Mucosa of descending colon (tissue), 3 donors: ENCODE results near the gene BMP3. TPM values are rescaled to one million over a fixed set of nuclear protein-coding genes. Genes with fewer than 3 reads are reported as not detected.

ENCODE experiments used
- ATAC-seq: fragments of 200-7000 bp; cut with Tn5 transposase; one replicate; pipeline ENCODE4 v1.9.1; 2020; ENCODE audit warnings: mild to moderate bottlenecking, moderate library complexity
- DNase-seq, 3 donors: peaks; one replicate each; pipeline ENCODE4 v3.0.0-alpha.2; 2020
- H3K36me3 ChIP-seq: fragments of 200-600 bp; one replicate; pipeline ENCODE4 v1.8.0; 2021; ENCODE audit warnings: low read depth, mild to moderate bottlenecking
- H3K4me1 ChIP-seq: fragments of 200-600 bp; one replicate; pipeline ENCODE4 v1.8.0; 2021; ENCODE audit warnings: low read depth, mild to moderate bottlenecking
- H3K4me3 ChIP-seq: fragments of 200-600 bp; one replicate; pipeline ENCODE4 v1.8.0; 2021; ENCODE audit warnings: mild to moderate bottlenecking
- H3K9me3 ChIP-seq: fragments of 200-600 bp; one replicate; pipeline ENCODE4 v1.8.0; 2021; ENCODE audit warnings: mild to moderate bottlenecking
- CTCF ChIP-seq: fragments of 200-600 bp; IDR thresholded peaks from one replicate; pipeline ENCODE4 v1.8.0; 2022; ENCODE audit warnings: antibody characterized with exemption, mild to moderate bottlenecking
- intact Hi-C, 2 donors: fragments of 100-400 bp; cut with DNase I in 1 of 2; cut with micrococcal nuclease in 1 of 2; formaldehyde crosslinking; loops; one replicate each; pipeline versions ENCODE4 v1.11.0 to v1.11.1; 2022; cut with DNase I, micrococcal nuclease
- total RNA-seq, 3 donors: library from RNA; stranded (reverse); fragmentation: NEBNext Ultra II Directional in 2 of 3; extraction: Animal tissue kit (Norgen Biotek cat#: 25700) in 2 of 3; gene quantifications; one replicate each; pipeline versions ENCODE4 v1.2.1 to v1.2.4, GENCODE V29; 2021 to 2023
- donor health status: DM: no; HTN: no; CAD: no; lungs with moderate emphysema.
- donor health status: DM: no; HTN: no; CAD: no.
- donor health status: DM: no; HTN: yes; CAD: no.

The BMP3 gene
- total RNA-seq, 3 donors from 2014 or later, result 20.9 to 67.9 (median 39.6) TPM

GRCh38 chr4:81062001-81062400 lies 31.5 kb downstream of the BMP3 start:
- DNase-seq (no peak), ATAC-seq (no peak)
- Histone ChIP-seq H3K4me1 (no peaks in the 10 kb centered on the region), H3K4me3 (no peak overlapping the region), H3K36me3 (no peaks in the 10 kb centered on the region), H3K9me3 (no peaks in the 10 kb centered on the region)
- TF ChIP-seq CTCF, result no peak
- intact Hi-C loops, result no loop called here

- DNase-seq, result no peak
- no peak overlapping the region for H3K4me3 ChIP-seq
- TF ChIP-seq CTCF, result no peak
- no peaks in the 10 kb centered on the region for H3K9me3 ChIP-seq
- intact Hi-C loops, result loop anchor here in 1 of 2 donors (5.0 kb wide), 1 partner anchor 287 kb away; no protein-coding TSS in a partner anchor
- H3K36me3 ChIP-seq, result no peaks in the 10 kb centered on the region
- no peak for ATAC-seq
- H3K4me1 ChIP-seq, result no peaks in the 10 kb centered on the region
Observed at GRCh38 chr4:81065446-81065845, 34.9 kb downstream of the BMP3 start.

GRCh38 chr4:81069706-81070331 lies 39.3 kb downstream of the BMP3 start:
- H3K9me3 ChIP-seq, result no peaks in the 10 kb centered on the region
- ATAC-seq (peak; percentile 95), DNase-seq (peak in 1 of 3 donors; percentile 86)
- H3K4me3 ChIP-seq, result no peak overlapping the region
- peak; percentile 75 for TF ChIP-seq CTCF
- intact Hi-C loops, result loop anchor here (5.0 to 10.0 kb wide), 2 partner anchors 282 to 285 kb away; no protein-coding TSS in a partner anchor
- H3K4me1 ChIP-seq, result no peaks in the 10 kb centered on the region
- no peaks in the 10 kb centered on the region for H3K36me3 ChIP-seq

GRCh38 chr4:81071013-81071412 lies 40.5 kb downstream of the BMP3 start:
- intact Hi-C loops, result loop anchor here in 1 of 2 donors (10.0 kb wide), 1 partner anchor 284 kb away; no protein-coding TSS in a partner anchor
- H3K4me1 ChIP-seq, result no peaks in the 10 kb centered on the region

GRCh38 chr4:81081156-81081555 lies 50.6 kb downstream of the BMP3 start:
- Histone ChIP-seq H3K9me3 (no peaks in the 10 kb centered on the region), H3K4me3 (no peak overlapping the region), H3K36me3 (no peaks in the 10 kb centered on the region), H3K4me1 (no peaks in the 10 kb centered on the region)
- intact Hi-C loops, result no loop called here
- TF ChIP-seq CTCF, result no peak
- ATAC-seq, result no peak
- no peak for DNase-seq

More at GRCh38 chr4:81071013-81071412, 40.5 kb downstream of the BMP3 start:
- Histone ChIP-seq H3K4me3 (no peak overlapping the region), H3K9me3 (no peaks in the 10 kb centered on the region), H3K36me3 (no peaks in the 10 kb centered on the region)
- DNase-seq (no peak), ATAC-seq (no peak)
- no peak for TF ChIP-seq CTCF
